ENCODE data around the gene RASSF5. TPM values are rescaled to one million over a fixed set of nuclear protein-coding genes. Genes with fewer than 3 reads are reported as not detected.

The RASSF5 gene
- polyA plus RNA-seq, 1 donor from 2014 or later, result 4.0 TPM

DNA sequence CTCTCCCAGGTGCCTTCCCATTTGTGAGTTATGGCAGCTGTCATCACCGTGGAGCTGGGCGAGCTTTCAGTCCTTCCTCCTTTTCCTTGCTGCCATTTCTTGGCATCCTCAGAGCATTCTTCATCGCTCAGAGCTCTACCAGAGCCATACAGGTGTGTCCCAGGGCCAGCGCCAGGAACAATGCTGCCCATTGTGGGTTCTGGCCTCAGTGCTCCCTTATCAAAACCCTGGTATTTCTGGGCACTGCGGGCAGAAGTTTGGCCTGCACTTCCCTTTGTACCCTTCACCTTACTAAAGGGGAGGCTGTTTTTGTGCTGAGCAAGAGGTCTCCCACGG, 28.5 kb downstream of the RASSF5 start:
- no peaks in the 10 kb centered on the region for H3K27me3 ChIP-seq (ENCODE audit: insufficient read depth, low read depth, low read length)
- no peak for TF ChIP-seq RAD21 (conservative IDR thresholded peaks at IDR 0.05)
- no peak for TF ChIP-seq POLR2AphosphoS5 (IDR thresholded peaks at IDR 0.05)
- no peak for TF ChIP-seq REST (IDR thresholded peaks at IDR 0.05; ENCODE audit: borderline replicate concordance)
- TF ChIP-seq TAF1 (IDR thresholded peaks at IDR 0.05; ENCODE audit: low read depth), result no peak
- no peak for TF ChIP-seq MXI1 (conservative IDR thresholded peaks at IDR 0.05; ENCODE audit: poor library complexity, severe bottlenecking)

GRCh38 chr1:206537141-206537540, 29.8 kb downstream of the RASSF5 start:
- Histone ChIP-seq H2AFZ (ENCODE audit: low read depth, low read length) (no peak overlapping the region), H3K9me2 (ENCODE audit: insufficient read depth, low read length) (no peaks in the 10 kb centered on the region), H3F3A (ENCODE audit: insufficient read depth, low read length, poor library complexity, severe bottlenecking) (no peaks in the 10 kb centered on the region), H3K27me3 (ENCODE audit: insufficient read depth, low read depth, low read length) (no peaks in the 10 kb centered on the region), H3K27ac (ENCODE audit: low read length) (no peak overlapping the region), H4K20me1 (ENCODE audit: insufficient read depth) (no peaks in the 10 kb centered on the region), H3K9me3 (ENCODE audit: low read length) (no peaks in the 10 kb centered on the region), H3K36me3 (ENCODE audit: insufficient read depth, low read length) (no peaks in the 10 kb centered on the region), H3K4me3 (ENCODE audit: low read length) (no peak overlapping the region), H3K9ac (ENCODE audit: low read length) (no peak overlapping the region), H3K4me2 (ENCODE audit: low read length) (no peak overlapping the region), H3K79me2 (replicated peaks; ENCODE audit: insufficient read depth, low read length) (no peaks in the 10 kb centered on the region)
- TF ChIP-seq POLR2AphosphoS5 (IDR thresholded peaks at IDR 0.05) (no peak), RAD21 (conservative IDR thresholded peaks at IDR 0.05) (no peak), SMC3 (conservative IDR thresholded peaks at IDR 0.05; ENCODE audit: poor library complexity) (no peak), REST (IDR thresholded peaks at IDR 0.05; ENCODE audit: borderline replicate concordance) (no peak), MXI1 (conservative IDR thresholded peaks at IDR 0.05; ENCODE audit: poor library complexity, severe bottlenecking) (no peak), TAF1 (IDR thresholded peaks at IDR 0.05; ENCODE audit: low read depth) (no peak), EP300 (conservative IDR thresholded peaks at IDR 0.05; ENCODE audit: poor library complexity, severe bottlenecking) (no peak), EZH2 (IDR thresholded peaks at IDR 0.05; ENCODE audit: borderline replicate concordance, insufficient read depth, low read length, poor library complexity, severe bottlenecking) (no peak)
- TF ChIP-seq, protein P1, sequence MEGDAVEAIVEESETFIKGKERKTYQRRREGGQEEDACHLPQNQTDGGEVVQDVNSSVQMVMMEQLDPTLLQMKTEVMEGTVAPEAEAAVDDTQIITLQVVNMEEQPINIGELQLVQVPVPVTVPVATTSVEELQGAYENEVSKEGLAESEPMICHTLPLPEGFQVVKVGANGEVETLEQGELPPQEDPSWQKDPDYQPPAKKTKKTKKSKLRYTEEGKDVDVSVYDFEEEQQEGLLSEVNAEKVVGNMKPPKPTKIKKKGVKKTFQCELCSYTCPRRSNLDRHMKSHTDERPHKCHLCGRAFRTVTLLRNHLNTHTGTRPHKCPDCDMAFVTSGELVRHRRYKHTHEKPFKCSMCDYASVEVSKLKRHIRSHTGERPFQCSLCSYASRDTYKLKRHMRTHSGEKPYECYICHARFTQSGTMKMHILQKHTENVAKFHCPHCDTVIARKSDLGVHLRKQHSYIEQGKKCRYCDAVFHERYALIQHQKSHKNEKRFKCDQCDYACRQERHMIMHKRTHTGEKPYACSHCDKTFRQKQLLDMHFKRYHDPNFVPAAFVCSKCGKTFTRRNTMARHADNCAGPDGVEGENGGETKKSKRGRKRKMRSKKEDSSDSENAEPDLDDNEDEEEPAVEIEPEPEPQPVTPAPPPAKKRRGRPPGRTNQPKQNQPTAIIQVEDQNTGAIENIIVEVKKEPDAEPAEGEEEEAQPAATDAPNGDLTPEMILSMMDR (IDR thresholded peaks at IDR 0.05; ENCODE audit: poor library complexity, severe bottlenecking), result no peak

More for the DNA sequence above, 28.5 kb downstream of the RASSF5 start:
- Histone ChIP-seq H3K9me3 (ENCODE audit: low read length) (no peaks in the 10 kb centered on the region), H3K79me2 (replicated peaks; ENCODE audit: insufficient read depth, low read length) (no peaks in the 10 kb centered on the region), H2AFZ (ENCODE audit: low read depth, low read length) (no peak overlapping the region), H3F3A (ENCODE audit: insufficient read depth, low read length, poor library complexity, severe bottlenecking) (no peaks in the 10 kb centered on the region), H3K4me3 (ENCODE audit: low read length) (no peak overlapping the region), H3K9ac (ENCODE audit: low read length) (no peak overlapping the region), H4K20me1 (ENCODE audit: insufficient read depth) (no peaks in the 10 kb centered on the region), H3K36me3 (ENCODE audit: insufficient read depth, low read length) (no peaks in the 10 kb centered on the region), H3K27ac (ENCODE audit: low read length) (no peak overlapping the region), H3K4me2 (ENCODE audit: low read length) (no peak overlapping the region), H3K9me2 (ENCODE audit: insufficient read depth, low read length) (no peaks in the 10 kb centered on the region)

Data from neural cell (in vitro differentiated cells).